IPS-18c (cell line): Measurements from ENCODE around the gene EVI5L.

ENCODE experiments used
- H3K4me3 ChIP-seq: 2 replicates; pipeline ENCODE4 v1.7.0; 2013; ENCODE audit warnings: low read depth, mild to moderate bottlenecking, low read length, moderate library complexity; ENCODE audit not compliant: insufficient read depth
- H3K9me3 ChIP-seq: one replicate; pipeline ENCODE4 v1.6.1; 2013; ENCODE audit warnings: mild to moderate bottlenecking, low read length, moderate library complexity; ENCODE audit not compliant: control insufficient read depth, insufficient read depth

EVI5L gene

DNA sequence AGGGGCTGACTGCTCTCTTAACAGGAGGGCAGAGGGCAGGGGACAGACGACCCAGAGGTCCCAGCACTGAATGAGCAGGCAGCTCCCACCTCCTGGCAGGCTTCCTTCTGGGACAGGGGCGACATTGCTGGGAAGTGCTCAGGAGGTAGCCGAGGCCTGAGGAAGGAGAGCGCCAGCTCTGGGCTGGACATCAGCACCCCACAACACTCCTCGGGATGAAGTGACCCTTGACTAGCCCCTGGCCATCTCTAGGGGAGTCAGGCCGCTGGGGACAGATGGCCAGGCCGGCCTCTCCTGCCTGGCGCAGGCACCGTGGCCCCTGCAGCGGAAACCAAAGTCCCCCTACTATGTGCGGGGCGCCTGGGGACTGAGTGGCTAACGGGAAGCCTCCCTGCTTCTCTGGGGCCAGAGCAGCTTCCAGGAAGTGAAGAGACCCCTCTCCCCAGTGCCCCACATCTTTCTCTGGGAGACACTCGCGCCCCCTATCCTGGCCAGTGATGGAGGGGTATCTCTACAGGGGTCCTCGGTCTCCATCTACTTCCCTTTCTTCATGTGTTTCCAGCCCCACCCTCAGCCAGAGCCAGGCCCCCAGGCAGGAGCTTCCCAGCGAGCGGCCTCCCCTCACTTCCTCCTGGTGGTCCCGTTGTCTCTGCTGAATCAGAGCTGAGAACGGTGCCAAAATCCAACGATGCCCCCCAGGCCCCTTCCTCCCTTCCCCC, 34.1 kb downstream of the EVI5L start:
- no peak overlapping the region for H3K4me3 ChIP-seq
- peaks cover 2% of the 10 kb centered on the region for H3K9me3 ChIP-seq

DNA sequence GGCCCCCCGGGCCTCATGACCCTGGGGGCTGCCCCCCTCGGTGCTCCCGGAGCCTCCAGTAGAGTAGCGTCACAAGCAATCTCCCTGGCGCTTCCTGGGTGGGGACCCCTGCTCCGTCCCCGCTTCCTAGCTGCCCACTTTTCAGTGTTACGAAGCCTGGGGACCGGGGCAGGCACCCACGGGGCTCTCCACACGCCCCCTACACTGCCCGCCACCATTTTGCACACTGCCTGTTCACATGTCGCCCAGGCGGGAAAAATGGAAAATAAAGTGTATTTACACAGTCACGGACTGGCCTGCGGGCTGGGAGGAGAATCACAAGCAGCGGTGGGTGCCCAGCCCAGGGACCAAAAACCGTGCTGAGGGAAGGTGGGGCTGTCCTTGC, 34.7 kb downstream of the EVI5L start:
- H3K9me3 ChIP-seq: peaks cover 2% of the 10 kb centered on the region
- no peak overlapping the region for H3K4me3 ChIP-seq

DNA sequence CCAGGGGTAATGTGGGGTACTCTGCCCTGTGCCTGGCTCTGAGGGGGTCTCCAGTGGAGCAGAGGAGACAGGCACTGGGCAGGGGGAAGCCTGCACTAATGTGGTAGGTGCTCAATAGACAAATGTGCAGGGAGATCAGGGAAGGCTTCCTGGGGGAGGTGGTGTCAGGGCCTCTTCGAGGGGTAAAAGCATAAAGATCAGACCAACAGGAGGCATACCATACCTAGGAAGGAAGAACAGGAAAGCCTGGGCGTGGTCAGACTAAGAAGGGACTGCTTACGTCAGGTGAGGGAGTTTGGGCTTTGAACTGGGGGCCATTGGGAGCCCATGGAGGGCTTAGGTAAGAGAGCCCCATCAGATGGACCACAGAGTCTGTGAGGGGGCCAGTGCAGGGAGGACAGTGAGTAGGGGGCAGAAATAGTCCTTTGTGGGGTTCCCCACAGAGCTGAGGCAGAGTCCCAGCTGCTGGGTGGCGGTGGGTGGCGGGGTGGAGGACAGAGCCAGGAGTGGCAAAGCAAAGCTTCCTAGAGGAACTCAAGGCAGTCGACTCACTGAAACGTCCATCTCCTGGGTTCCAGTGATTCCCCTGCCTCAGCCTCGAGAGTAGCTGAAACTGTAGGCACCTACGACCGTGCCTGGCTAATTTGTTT, 35.4 kb downstream of the EVI5L start:
- Histone ChIP-seq H3K4me3 (no peak overlapping the region), H3K9me3 (peaks cover 2% of the 10 kb centered on the region)

DNA sequence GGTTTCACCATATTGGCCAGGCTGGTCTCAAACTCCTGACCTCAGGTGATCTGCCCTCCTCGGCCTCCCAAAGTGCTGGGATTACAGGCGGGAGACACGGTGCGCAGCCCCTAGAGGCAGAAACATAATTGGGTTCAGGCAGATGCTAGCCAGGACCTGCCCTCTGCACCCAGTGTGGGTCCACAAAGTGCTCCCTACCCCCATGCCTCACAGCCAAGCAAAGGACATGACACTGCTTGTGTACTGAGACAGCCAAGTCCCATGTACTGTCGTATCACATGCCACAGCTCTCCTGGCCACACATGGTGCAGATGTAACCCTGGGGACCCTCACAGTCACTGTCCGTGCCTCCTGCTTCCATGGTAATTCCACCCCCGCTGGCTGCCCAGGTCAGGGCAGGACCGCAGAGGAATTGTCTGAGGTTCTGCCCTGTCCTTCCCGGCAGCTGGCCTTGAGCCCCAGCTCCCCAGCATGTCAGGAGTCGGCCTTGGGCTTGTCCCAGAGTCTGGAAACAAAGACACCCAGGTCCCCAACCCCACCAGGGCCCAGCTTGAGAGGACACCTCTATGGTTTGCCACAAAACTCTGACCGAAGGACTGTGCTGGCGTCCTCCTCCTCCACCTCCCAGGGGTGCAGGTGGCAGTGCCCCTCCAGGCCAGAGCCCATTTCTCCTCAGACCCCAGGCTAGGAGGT, 36.5 kb downstream of the EVI5L start:
- peaks cover 2% of the 10 kb centered on the region for H3K9me3 ChIP-seq
- no peak overlapping the region for H3K4me3 ChIP-seq

DNA sequence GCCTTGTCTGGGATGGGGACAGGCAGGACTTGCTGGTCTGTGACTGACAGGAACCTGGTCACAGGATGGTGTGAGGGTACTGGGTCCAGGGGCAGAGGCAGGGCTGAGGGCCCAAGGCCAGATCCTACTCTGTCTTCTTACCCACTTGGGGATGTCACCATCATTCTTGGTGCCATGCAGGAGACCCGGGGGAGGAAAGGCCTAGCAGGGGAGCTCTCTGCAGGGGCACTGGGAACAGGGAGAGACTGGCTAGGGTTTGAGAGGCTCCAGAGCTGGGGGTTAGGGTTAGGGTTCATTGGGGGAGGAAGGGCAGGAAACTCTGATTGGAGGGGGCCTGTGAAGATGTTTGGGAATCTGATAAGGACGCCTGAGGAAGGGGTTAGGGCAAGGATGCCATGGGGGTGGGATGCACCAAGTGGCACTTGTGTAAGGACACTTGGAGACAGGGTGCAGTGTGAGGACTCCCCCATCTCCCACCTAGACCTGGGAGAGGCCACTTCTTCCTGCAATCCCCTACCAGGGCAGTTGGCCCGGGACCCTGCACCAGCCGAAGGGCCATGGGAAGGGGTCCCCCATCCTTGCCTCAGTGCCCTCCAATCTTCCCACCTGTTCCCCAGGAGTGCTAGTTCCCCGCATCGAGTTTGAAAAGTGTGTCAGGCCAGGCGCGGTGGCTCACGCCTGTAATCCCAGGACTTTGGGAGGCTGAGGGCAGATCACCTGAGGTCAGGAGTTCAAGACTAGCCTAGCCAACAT, 37.2 kb downstream of the EVI5L start:
- Histone ChIP-seq H3K4me3 (no peak overlapping the region), H3K9me3 (peaks cover 2% of the 10 kb centered on the region)

- Histone ChIP-seq H3K9me3 (peaks cover 2% of the 10 kb centered on the region), H3K4me3 (peak overlapping the region; percentile 58; the same call in 1 of the 2 replicates)
Measured at GRCh38 chr19:7868326-7868670, 38.3 kb downstream of the EVI5L start.

- Histone ChIP-seq H3K9me3 (no peaks in the 10 kb centered on the region), H3K4me3 (peak overlapping the region; percentile 58)
Measured at GRCh38 chr19:7868671-7869452, 38.8 kb downstream of the EVI5L start.

DNA sequence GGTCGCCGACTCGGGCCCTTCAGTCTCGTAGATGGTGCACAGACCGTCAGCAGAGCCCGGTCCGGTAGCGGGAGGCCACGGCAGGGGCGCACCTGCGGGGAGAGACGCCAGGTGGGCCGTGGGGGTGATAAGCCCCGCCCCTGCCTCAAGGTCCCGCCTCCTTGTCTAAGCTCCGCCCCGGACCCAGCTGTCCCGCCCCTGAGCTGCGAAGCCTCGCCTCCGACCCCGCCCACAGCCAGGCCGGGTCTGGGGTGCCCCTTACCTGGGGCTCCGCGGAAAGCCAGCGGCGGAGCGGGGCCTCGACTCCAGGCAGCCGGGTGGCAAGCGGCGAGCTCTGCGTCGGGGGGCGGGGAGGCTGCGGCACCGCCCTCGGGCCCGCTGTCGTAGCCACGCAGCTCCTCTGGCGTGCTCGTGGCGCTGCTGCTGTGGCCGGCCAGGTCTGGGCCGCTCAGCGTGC, 39.5 kb downstream of the EVI5L start:
- H3K9me3 ChIP-seq: no peaks in the 10 kb centered on the region
- H3K4me3 ChIP-seq: peak overlapping the region; percentile 58

DNA sequence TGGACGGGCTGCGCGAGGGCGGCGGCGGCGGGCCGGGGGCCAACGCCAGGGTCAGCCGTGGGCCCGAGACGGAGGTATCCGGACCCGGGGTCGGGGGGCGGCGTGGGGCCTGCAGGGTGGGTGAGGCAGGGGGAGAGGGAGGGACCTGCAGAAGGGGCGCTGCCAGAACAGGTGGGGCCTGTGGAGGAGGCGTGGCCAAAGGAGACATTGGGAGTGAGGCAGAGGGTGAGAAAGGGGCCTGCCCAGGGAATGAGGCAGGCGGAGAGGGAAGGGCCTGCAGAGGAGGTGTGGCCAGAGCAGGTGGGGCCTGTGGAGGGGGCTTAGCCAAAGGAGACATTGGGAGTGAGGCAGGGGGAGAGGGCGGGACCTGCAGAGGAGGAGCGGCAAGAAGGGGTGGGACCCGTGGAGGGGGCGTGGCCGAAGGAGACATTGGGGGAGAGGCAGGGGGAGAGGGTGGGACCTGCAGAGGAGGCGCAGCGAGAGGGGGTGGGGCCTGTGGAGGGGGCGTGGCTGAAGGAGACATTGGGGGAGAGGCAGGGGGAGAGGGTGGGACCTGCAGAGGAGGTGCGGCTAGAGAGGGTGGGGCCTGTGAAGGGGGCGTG, 40.0 kb downstream of the EVI5L start:
- Histone ChIP-seq H3K4me3 (peak overlapping the region; percentile 58), H3K9me3 (no peaks in the 10 kb centered on the region)

DNA sequence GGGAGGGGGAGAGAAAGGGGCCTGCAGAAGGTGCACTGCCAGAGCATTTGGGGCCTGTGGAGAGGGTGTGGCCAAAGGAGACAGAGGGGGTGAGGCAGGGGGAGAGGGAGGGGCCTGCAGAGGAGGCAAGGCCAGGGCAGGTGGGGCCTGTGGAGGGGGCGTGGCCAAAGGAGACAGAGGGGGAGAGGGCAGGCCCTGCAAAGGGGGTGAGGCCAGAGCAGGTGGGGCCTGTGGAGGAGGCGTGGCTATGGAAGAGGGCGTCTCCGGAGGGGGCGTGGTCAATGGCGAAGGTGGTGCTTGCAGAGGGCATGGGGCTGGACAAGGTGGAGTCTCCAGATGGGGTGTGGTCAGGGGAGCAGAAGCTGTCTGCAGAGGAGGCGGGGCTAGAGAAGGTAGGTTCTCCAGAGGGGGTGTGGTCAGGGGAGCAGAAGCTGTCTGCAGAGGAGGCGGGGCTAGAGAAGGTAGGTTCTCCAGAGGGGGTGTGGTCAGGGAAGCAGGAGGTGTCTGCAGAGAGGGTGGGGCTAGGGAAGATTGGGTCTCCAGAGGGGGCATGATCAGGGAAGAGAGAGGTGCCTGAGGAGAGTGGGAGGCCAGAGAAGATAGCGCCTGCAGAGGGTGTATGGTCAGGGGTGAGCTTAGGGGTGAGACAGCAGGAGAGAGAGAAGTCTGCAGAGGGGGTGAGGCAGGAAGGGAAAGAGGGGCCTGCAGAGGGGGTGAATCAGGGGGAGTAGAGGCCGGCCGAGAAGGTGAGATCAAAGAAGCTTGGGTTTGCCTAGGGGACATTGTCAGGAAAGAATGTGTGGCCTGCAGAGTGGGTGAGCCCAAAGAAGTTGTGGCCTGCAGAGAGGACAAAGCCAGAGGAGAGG, 40.8 kb downstream of the EVI5L start:
- Histone ChIP-seq H3K4me3 (no peak overlapping the region; the same call in 1 of the 2 replicates), H3K9me3 (no peaks in the 10 kb centered on the region)

- H3K4me3 ChIP-seq: peak overlapping the region; percentile 37; the same call in 1 of the 2 replicates
- H3K9me3 ChIP-seq: no peaks in the 10 kb centered on the region
Measured at GRCh38 chr19:7871437-7872305, 41.7 kb downstream of the EVI5L start.

GRCh38 chr19:7872306-7873204, 42.5 kb downstream of the EVI5L start:
- peak overlapping the region; percentile 72; the same call in 1 of the 2 replicates for H3K4me3 ChIP-seq
- no peaks in the 10 kb centered on the region for H3K9me3 ChIP-seq

DNA sequence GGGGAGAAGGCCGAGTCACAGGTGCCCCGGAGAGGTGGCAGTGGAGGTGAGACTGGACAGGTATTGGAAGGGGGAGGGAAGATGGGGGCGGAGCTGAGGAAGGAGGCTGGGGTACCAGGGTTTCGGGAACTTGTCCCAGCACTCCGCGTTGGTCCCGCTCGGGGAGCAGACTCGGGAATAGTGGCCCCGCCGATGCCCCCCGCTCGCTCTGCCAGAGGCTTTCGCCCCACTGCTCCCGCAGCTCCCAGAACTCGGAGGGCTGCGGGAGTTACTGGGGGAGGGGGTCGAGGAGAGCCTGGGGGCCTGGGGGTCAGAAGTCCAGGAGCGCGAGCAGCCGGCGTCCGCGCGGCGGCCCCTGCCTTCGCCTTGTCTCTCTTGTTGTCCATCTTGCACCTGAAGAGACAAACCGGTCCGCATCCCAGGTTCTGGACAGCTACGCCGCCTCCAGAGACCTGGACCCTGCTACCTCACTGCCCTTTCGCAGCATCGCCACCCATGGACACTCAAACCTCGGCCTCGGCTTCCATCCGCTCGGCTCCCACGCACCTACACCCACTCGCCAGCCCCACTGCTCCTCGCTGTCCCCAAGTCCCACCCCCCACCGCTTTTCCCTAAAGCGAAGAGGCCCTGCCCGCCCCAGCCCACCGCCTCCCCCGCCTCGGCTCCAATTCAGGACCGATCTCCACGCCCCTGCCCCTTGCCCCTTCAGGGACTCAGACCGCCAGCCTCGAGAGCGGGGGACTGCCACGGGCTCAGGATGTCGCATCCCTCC, 43.5 kb downstream of the EVI5L start:
- Histone ChIP-seq H3K4me3 (peak overlapping the region; percentile 72), H3K9me3 (no peaks in the 10 kb centered on the region)
